Right lobe of liver (tissue), 4 donors: ENCODE data around the gene FOXJ3.

Experiments
- POLR2A ChIP-seq: fragments of 450-650 bp; IDR thresholded peaks from one replicate; pipeline ENCODE4 v1.6.1; 2017; ENCODE audit warnings: antibody characterized with exemption, mild to moderate bottlenecking
- TF ChIP-seq, protein P1 (sequence below), 4 donors: fragments of 200-600 bp in 3 of 4; fragments of 450-650 bp in 1 of 4; IDR thresholded peaks; one replicate each; pipeline versions ENCODE4 v1.5.1 to v1.8.0; 2016 to 2022; ENCODE audit warnings: antibody characterized with exemption in 4 of 4, mild to moderate bottlenecking in 2 of 4
- donor health status: DM: no; HTN: no; CAD: no.
- donor health status: DM: no; HTN: no; CAD: no.
- donor health status: DM: no; HTN: yes; CAD: no.

DNA sequence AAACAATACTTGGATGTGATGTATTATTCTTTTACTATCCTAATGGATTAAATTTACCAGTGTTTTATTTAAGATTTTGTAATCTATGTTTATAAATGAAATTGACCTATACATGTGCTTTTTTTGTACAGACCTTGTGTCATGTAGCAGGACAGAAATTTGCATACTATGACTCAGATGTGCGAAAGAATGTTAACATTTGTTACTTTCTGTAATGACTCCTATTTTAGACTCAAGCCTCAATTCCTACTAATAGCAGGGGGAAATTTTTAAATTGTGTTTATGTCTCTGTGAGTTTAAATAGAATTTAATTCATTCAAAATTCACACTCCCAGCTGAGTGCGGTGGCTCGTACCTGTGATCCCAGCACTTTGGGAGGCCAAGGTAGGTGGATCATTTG lies 23.8 kb upstream of the FOXJ3 start:
- no peak for TF ChIP-seq POLR2A
- TF ChIP-seq, protein P1, sequence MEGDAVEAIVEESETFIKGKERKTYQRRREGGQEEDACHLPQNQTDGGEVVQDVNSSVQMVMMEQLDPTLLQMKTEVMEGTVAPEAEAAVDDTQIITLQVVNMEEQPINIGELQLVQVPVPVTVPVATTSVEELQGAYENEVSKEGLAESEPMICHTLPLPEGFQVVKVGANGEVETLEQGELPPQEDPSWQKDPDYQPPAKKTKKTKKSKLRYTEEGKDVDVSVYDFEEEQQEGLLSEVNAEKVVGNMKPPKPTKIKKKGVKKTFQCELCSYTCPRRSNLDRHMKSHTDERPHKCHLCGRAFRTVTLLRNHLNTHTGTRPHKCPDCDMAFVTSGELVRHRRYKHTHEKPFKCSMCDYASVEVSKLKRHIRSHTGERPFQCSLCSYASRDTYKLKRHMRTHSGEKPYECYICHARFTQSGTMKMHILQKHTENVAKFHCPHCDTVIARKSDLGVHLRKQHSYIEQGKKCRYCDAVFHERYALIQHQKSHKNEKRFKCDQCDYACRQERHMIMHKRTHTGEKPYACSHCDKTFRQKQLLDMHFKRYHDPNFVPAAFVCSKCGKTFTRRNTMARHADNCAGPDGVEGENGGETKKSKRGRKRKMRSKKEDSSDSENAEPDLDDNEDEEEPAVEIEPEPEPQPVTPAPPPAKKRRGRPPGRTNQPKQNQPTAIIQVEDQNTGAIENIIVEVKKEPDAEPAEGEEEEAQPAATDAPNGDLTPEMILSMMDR (IDR thresholded peaks at IDR 0.05) = no peak
